ENCODE results near the gene GNAO1.

GNAO1 gene

DNA sequence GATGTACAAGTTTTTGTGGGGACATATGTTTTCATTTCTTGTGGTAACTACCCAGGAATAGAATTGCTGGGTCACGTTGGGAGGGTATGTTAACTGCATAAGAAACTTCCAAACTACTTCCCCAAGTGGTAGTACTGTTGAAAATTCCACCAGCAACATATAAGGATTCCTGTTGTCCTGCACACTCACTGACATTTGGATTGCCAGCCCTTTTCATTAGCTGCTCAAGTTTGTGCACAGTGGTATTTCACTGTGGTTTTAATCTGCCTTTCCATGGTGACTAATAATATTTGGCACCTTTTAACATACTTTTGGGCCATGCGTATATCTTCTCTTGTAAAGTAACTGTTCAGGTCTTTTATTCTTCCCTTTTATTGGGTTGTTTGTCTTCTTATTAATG lies 103.3 kb downstream of the GNAO1 start:
- no peak for DNase-seq

DNA sequence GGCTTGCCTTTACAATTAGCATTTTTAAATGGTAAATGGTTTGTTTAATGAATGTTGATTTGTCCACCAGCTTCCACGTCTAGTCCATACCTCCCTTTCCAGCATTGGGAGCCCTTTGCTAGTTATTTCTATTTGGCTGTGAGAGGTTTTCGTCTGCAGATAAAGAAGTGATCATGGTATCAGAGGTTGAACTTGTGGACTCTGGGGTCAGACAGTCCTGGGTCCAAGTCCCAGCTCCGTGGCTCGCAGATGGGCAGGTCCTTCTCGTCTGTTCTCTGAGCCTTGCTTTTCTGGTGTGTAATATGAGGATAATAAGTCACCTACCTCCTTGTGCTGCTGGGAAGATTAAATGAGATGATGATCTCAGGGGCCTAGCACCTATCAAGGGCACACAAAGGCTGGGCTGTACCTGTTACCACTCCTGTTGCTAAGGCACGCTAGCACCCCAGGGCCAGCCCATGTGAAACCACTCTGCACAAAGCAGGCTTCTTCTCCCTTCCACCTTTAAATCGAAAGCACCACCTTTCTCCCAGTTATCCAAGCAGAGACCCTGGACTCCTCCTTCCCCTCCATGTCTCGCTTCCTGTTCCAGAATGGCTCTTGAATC lies 103.9 kb downstream of the GNAO1 start:
- no peak for DNase-seq

DNA sequence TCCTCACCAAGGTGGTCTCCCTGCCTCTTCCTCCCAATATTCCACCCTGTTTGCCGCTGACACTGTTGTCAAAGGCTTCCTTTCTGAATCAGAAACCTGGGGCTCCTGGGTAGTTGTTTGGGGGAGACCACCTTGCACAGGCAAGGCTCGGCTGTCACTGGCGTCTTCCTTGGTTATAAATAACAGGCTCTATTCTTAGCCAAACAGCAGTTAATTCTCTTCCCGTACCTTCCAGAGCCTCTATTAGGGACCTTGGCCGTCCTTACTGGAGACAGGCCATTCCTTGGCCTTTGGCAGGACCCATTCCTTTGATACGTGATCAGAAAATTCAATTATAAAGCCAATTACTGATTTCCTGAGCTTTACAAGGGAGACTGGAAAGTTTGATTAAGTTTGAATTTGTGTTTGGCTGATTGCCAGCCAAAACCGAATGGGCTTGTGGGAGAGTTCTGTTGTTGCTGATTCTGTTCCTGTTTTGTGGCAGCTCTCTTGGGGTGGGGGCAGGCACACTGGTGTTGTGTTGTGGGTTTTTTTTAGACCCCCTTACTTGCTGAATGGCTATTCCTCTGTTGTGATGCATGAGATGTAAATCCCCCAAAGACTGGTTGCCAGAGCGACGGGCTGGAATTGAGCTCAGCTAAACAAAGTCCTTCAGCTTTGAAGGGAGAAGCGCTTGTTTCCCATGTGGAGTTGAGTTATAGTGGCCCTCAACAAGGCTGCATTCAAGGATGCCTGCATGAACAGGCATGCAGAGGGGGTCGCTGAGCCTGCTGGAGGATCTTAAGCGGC lies 104.6 kb downstream of the GNAO1 start:
- no peak for DNase-seq

DNA sequence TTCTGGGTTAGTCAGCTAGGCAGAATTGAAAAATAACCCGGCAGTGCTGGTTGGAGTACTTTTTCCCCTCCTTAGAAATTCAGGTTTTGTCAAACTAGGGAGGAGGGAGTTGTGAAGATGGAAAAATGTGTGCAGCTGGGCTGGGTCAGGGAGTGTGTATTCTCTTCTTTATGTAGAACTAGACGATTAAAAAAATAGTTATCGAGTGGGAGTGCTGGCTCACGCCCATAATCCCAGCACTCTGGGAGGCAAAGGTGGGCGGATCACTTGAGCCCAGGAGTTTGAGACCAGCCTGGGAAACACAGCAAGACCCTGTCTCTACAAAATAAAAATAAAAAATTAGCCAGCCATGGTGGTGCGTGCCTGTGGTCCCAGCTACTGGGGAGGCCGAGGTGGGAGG lies 106.4 kb downstream of the GNAO1 start:
- DNase-seq, result no peak

DNA sequence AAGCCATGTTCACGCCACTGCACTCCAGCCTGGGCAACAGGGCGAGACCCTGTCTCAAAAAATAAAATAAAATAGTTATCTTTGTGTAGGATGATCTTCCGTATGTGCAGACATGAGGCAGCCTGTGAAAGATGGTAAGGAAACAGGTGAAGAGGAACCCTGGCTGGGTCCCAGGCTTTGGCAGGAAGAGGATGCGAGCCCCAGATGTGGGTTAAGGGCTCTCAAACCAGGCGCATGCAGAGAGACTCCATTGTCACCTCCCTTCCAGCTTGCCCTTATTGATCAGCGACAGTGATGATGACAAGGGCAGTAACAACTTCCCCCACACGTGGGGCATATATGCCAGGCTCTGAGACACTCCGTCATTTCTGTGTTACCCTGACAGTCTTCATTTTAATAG lies 106.8 kb downstream of the GNAO1 start:
- DNase-seq, result no peak

DNA sequence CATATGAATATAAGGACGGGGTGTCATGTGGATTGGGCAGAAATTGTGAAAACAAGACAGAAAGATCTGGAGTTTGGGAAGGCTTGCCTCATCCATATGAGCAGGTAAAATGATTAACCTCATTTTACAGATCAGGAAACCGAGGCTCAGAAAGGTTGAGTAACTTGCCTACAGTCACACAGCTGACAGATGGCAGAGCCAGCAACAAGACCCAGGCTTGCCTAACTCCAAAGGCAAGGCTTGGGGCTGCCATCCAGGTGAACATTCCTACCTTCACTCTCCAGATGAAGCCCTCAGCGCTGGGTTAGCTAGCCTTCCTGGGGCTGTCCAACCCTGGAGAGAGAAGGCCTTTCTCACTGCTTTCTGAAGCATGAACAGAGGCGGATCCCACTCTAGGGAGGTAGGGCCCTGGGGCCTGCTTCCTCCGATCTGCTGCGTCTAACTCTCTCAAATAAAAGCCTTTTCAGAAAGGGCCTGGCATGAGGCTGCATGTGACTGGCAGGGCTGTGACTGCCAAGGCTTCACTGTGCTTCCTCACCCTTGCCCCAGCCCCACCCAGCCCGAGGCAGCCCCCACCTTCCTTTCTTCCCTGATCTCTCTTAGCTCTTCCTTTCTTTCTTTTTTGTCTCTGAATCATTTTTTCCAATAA lies 107.8 kb downstream of the GNAO1 start:
- no peak for DNase-seq

DNA sequence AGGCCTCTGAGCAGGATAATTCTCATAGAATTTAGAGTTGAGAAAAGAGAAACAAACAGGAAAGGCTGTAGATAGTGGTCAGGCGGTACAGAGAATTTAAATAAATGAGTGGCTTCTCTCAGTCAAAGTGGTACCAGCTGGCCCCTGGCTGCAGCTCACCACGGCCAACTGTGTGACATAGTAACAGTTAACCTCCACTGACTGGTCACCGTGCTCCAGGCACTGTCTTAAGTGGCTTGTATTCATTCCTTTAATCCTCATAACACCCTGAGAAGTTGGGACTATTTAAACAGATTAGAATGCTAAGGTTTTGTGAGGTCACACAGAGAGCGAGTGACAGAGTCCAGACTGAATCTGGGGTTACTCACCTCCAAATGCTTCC lies 108.9 kb downstream of the GNAO1 start:
- no peak for DNase-seq

DNA sequence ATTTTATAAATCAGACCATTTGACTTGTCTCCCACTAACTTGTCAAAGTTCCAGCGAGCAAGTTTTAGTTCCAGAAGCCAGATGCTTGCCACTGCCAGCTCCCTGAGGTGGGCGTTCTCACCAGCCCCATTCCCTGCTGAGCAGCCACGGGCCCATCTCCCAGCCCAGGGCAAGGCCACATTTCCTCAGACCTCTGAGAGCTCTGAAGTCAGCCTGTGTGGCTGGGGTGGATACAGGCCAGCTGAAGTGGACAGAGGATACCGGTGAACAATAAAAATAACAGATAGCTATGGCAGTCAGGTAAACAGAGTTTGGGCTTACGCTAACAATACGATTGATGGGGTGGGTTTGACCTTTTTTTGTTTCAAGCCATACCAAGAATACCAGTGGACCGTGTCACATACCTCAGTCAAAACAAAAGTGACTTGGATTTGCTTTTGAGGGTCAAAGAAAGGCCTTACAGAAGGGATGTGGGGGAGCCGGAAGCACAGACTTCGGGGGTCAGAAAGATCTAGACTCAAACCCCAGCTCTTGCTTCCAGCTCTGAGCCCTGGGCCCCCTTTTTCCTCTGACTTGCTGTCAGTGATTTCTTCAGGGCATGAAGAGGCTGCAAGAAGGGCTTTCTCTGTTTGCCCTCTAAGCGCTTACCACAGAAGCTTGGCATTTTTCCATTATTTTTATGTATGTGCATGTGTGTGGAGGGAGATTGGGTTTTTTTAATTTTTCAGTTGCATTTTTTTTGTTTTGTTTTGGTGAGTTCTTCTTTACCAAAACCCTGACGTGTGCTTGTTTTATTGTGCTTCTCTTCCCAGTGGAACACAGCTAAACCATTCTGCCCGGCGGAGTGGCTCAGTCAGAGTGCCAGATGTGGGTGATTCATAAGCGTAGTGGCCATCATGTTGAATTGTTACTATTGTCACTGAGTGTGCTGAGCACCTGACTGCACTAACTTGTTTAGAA lies 109.9 kb downstream of the GNAO1 start:
- no peak for DNase-seq

DNA sequence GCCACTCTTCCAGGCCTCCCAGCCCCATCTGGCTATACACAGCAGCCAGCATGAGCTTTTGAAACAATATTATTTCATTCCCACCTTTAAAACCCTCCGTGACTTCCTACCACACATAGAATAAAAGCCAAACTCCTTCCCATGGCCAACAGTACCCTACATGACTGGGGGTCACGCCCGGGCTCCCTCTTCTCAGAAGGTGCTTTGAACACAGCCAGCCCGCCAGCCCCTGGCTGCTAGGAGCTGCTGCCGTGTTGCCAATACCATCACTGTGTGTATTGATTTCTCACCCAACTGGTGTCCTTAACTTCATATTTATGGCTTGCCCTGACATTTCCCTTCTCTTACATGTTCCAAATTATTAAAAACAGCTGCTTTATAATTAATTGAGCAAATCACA lies 111.2 kb downstream of the GNAO1 start:
- DNase-seq, result no peak

DNA sequence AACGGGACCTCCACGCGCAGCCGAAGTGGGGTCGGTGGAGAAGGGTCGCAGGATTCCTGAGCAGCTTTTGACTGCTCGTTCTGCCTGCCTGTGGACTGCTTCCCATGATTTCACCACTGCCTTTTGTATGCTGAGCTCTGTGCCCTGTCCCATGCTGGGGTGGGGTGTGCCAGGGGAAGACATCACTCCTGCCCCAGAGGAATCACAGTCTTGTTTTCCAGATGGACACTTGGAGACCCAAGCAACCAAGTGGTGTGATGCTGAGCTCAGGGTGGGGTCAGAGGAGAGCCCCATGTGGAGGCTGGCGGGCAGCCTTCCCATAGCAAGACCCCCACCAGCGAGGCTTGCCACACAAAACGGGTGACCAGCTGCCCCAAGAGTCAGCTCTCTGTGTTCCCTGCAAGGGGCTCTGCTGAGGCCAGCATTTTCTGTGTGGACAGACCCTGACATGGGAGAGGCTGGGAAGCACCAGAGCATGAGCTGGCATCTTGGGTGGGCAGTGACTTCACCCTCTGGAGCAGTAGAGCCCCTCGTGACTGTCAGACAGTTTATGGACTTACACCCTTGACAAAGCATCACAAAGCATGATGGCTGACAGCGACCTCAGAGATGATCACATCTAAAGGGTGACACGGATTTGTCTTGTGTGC lies 111.9 kb downstream of the GNAO1 start:
- no peak for DNase-seq

DNA sequence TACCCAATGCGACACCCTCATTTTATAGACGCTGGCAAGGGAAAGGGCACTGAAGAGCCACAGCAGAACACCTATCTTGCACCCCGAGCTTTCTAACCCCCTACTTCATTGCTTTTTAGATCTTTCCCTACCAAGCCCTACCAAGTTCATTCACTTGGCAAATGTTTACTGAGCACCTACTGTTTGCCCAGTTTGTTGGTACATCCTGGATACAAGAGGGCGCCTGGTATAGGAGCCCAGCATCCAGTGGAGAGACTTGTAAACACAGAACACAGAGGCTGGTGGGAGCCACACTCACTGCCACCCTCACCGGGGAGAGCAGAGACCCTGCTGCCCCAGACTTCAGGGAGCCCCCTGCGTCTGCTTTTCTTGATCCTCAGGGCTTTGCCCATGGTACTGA lies 112.6 kb downstream of the GNAO1 start:
- no peak for DNase-seq

DNA sequence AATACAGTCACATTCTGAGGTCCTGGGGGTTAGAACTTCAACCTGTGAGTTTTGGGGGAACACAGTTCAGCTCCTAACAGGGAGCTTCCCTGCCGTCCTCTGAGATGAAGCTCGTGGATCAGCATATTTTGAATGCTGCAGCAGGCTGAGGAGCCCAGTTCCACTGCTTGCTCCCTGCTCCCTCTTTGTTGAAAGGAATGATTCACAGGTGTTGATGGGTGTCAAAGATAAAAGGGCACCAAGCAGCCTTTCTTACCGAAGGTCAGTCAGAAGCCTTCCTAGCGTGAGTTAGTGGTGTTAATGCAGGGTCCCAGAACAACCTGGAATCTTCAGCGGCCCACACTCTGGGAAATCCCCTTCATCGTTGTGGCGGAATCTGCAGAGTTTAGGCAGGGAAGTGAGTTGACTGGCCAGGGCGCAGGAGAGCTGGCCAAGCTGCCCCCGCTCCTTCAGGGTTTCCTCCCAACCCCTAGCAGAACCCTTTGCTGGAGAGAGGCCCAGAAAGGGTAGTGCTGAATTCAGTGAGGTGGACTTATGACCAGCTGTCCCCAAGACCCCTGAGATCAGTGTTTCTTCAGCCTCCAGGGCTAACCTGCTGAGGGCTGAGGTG lies 114.8 kb downstream of the GNAO1 start:
- no peak for DNase-seq

DNA sequence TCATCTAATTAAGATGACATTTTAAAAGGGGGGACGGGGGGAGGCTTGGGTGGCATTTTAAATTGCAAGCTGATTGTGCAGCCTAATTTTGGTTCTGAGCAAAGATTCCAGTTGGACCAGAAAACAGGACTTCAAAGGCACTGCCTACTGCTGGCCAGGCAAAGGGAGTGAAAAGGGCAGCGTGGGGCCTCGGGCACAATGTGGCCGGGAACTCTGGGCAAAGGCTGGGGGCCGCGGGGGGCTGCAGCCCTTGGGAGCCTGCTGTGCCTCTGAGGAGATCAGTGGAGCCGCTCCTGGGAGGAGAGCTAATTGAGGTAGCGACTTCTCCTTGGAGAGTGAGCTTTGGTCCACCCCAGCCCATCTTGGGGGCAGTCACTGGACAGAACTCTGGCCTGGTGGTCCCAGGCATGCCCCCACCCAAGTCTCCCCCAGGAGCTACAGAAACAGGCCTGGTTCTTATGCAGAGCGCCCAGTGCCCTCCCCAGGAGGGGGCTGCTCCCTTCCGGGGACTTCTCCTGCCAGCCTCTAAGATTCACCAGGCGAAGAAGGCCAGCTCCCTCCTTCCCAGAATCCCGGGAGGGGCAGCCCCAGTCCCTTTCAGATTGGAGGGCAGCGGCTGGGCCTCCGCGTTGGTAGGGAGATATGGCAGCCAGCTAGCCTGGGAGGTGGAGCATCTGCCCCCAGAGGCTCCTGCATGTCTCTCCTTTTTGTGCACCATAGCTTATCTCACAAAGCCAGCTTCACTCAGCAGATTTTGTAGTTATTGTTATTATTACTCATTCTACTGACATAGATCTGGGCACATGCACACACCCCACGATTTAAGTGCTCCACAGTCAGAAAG lies 115.6 kb downstream of the GNAO1 start:
- DNase-seq, result no peak

DNA sequence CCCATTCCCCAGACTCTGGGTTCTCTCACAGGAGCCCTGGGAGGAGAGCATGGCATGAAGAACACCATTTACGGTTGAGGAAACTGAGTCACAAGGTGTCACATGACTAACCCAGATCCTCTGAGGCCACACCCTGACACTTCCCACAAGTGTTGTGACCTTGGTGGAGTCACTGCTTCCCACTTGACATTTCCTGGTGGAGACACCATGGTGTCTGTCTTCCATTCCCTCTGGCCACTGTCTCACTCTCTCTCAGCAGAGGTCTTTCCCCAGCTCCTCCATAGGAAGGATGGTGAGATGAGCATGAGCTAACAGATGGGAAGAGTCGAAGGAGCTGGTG lies 116.2 kb downstream of the GNAO1 start:
- DNase-seq, result no peak

DNA sequence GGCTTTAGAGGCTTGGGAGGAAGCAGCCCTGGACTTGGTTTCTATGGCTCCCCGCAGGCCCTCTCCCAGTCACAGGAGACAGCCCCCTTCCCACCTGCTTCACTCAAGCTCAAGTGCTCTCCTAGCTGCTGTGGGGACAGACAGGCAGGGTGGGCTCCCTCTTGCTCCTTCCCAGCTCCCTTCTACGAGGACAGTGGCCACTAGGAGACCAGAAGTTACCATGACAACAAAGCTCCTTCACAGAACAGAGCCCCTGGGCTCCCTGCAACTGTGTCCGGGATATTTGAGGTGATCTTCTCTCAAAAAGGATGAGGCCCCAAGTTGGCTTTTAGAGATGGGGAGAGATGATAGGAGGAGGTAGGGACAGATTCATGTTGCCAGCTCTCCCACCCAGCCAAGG lies 117.7 kb downstream of the GNAO1 start:
- no peak for DNase-seq

DNA sequence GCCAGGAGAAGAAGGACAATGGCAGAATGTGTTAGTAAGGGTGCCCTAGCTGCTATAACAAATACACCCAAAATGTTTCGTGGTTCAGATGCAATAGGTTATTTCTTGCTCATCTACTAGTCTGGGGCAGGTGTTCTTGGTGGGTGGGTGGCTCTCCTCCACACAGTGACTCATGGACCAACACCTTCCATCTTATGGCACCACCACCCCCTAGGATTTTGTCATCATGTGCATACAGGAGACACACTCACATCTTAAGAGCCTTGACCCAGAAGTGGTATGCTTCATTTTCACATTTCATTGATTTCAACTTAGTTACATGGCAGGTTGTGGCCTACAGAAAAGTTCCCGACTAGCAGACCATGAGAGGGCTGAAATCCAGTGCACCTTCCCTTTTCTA lies 119.4 kb downstream of the GNAO1 start:
- DNase-seq, result no peak

DNA sequence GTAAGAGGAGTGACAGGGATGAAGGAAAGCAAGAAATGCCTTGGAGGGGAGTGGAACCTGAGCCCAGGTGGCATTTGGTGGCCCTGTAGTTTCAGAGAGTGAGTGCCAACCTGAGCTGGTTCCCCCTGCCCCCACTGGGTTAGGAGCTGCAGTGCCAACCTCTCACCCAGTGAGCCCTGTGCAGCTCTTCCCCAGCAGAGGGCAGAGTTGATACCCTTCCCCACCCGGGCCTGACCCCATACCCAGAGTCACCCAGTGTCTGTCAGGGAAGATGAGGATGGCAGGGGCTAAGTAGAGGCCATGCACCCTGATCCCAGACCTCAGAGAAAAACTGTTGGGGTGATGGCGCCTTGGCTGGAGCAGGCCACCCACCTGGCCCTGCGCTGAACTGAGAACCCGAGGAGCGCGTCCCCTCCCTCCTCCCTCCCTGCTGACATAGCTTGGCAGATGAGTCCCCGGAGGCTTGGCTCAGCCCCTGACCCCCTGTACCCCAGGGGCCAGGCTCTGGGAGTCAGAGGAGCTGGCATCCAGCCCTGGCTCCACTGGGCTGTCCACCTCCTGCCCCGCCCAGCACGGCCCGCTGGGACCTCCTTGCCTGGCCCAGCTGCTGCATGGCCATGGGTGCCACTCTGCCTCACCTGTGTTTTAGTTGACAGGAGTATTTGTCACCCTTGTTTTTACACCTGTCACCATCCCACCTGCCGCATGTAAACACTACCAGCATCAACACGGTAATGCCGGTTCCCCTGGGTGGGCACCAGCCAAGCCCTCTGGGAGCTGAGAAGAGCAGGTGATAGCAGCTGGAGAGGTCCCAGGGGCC lies 120.1 kb downstream of the GNAO1 start:
- DNase-seq, result peak; percentile 98

DNA sequence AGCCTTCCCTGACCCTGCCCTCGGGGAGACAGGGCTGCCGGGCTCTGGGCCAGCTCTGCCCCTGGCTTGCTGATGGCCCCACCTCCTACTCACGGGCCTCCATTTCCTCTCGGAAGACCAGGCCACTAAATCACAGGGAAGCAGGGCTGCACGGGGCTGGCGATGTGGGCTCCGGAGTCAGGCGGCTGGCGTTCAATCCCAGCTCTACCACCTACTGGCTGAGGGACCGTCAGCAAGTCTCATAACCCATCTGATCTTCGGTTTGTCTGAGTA lies 120.7 kb downstream of the GNAO1 start:
- DNase-seq, result no peak

DNA sequence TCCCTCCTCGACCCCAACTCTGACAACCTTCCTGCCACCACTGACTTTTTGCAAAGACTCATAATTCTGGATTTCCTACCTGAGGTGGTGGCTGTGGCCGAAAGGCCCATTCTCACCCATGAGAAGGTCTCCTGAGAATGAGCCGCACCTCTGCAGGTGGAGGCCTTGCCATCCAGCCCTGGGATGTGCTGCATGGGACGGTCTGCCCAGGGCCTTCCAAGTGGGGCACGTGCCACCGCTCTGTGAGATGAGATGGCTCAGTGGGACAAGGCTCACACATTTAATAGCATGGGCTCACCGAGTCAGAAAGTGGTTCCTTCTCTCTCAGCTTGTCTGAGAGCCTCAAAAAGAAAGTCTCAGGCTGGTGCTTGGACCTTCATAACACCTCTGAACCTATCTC lies 121.3 kb downstream of the GNAO1 start:
- DNase-seq, result no peak

DNA sequence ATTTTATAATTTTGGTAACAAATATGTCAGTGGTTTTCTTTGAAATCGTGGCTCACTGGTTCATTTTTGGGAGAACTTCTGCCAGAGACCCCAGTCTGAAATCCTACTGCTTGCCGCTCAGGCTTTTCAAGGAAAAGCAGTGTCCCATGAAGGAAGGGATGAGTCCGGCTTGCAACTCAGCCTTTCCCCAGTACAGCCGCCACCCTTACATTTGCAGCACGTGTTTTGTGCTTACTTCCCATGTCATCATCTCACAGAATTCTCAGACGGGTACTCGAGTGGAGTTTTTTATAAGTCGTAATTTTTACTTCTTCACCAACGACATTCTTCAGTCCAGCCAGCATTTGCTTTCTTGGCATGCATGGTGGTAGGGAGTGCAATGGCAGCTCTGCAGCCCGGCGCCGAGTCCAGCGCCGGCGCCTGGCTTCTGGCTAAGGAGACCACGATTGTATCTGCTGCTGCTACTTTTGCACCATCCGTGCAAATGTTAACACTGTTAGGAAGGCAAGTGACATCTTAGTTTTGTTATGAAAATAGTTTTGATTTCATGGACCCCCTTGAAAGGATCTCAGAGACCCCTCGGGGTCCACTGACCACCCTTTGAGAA lies 123.1 kb downstream of the GNAO1 start:
- no peak for DNase-seq

Data from NCI-H1105 (cell line).